Right lobe of liver (tissue), 4 donors: ENCODE results near the gene DELE1.

ENCODE experiments used
- POLR2A ChIP-seq: fragments of 450-650 bp; IDR thresholded peaks from one replicate; pipeline ENCODE4 v1.6.1; 2017; ENCODE audit warnings: antibody characterized with exemption, mild to moderate bottlenecking
- TF ChIP-seq, protein P1 (sequence below), 4 donors: fragments of 200-600 bp in 3 of 4; fragments of 450-650 bp in 1 of 4; IDR thresholded peaks; one replicate each; pipeline versions ENCODE4 v1.5.1 to v1.8.0; 2016 to 2022; ENCODE audit warnings: antibody characterized with exemption in 4 of 4, mild to moderate bottlenecking in 2 of 4
- donor health status: DM: no; HTN: no; CAD: no.
- donor health status: DM: no; HTN: no; CAD: no.
- donor health status: DM: no; HTN: yes; CAD: no.

GRCh38 chr5:141914797-141915196 is 8.9 kb upstream of the DELE1 start:
- TF ChIP-seq POLR2A, result no peak
- TF ChIP-seq, protein P1, sequence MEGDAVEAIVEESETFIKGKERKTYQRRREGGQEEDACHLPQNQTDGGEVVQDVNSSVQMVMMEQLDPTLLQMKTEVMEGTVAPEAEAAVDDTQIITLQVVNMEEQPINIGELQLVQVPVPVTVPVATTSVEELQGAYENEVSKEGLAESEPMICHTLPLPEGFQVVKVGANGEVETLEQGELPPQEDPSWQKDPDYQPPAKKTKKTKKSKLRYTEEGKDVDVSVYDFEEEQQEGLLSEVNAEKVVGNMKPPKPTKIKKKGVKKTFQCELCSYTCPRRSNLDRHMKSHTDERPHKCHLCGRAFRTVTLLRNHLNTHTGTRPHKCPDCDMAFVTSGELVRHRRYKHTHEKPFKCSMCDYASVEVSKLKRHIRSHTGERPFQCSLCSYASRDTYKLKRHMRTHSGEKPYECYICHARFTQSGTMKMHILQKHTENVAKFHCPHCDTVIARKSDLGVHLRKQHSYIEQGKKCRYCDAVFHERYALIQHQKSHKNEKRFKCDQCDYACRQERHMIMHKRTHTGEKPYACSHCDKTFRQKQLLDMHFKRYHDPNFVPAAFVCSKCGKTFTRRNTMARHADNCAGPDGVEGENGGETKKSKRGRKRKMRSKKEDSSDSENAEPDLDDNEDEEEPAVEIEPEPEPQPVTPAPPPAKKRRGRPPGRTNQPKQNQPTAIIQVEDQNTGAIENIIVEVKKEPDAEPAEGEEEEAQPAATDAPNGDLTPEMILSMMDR (IDR thresholded peaks at IDR 0.05), result no peak
